Coronary artery (tissue), 2 donors: ENCODE measurements around the gene ACKR3.
A peak's percentile ranks its signal among the peaks of the same experiment; 100 is the strongest.

Experiments used
- DNase-seq: peaks from one replicate; pipeline ENCODE4 v3.0.0-alpha.2; 2017; ENCODE audit warnings: low spot score
- H3K27ac ChIP-seq, 2 donors: fragments of 200-600 bp; sonication (generic); one replicate each; pipeline ENCODE4 v1.5.1; 2016 to 2019
- H3K4me3 ChIP-seq: fragments of 200-600 bp; sonication (generic); 2 replicates; pipeline ENCODE4 v1.5.1; 2016; ENCODE audit warnings: mild to moderate bottlenecking, moderate library complexity
- CTCF ChIP-seq: fragments of 200-600 bp; sonication (generic); IDR thresholded peaks from one replicate; pipeline ENCODE4 v1.5.1; 2019; ENCODE audit warnings: antibody characterized with exemption

Gene ACKR3

DNA sequence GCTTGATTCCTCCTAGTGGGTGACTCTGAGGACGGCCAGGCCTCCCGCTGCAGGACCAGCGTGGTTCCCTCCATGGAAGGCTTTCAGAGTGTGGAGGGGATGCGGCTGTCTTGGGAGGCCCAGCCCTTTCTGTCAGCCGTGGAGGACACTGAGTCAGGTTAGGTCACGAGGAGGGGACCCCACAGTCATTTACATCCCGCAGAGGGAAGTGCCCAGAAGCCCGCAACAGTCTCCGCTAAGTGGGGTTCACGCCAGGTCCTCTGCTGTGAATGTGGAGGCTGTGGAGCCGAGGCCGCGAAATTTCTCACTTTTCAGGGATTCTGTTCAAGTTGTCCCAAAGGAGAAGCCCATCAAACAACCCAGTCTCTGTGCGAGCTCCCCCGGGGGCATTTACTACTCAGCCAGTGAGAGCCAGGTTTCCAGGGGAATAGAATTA is 8.8 kb downstream of the ACKR3 start:
- H3K27ac ChIP-seq, result peak overlapping the region in 1 of 2 donors; percentile 65
- H3K4me3 ChIP-seq, result no peak overlapping the region
- DNase-seq, result no peak

GRCh38 chr2:236579048-236579745 is 9.6 kb downstream of the ACKR3 start:
- Histone ChIP-seq H3K27ac (peak overlapping the region; percentile 40 to 70), H3K4me3 (no peak overlapping the region)
- no peak for DNase-seq
- no peak for TF ChIP-seq CTCF

More for the DNA sequence above, 8.8 kb downstream of the ACKR3 start:
- TF ChIP-seq CTCF, result no peak

- H3K4me3 ChIP-seq, result no peak overlapping the region
- DNase-seq, result no peak
- no peak for TF ChIP-seq CTCF
- peak overlapping the region; percentile 40 to 70 for H3K27ac ChIP-seq
These were observed 10.2 kb downstream of the ACKR3 start for GRCh38 chr2:236579746-236580315.

DNA sequence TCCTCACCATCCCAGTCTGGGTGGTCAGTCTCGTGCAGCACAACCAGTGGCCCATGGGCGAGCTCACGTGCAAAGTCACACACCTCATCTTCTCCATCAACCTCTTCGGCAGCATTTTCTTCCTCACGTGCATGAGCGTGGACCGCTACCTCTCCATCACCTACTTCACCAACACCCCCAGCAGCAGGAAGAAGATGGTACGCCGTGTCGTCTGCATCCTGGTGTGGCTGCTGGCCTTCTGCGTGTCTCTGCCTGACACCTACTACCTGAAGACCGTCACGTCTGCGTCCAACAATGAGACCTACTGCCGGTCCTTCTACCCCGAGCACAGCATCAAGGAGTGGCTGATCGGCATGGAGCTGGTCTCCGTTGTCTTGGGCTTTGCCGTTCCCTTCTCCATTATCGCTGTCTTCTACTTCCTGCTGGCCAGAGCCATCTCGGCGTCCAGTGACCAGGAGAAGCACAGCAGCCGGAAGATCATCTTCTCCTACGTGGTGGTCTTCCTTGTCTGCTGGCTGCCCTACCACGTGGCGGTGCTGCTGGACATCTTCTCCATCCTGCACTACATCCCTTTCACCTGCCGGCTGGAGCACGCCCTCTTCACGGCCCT is 11.2 kb downstream of the ACKR3 start:
- Histone ChIP-seq H3K4me3 (no peak overlapping the region), H3K27ac (no peak overlapping the region)
- TF ChIP-seq CTCF, result no peak
- DNase-seq, result no peak

DNA sequence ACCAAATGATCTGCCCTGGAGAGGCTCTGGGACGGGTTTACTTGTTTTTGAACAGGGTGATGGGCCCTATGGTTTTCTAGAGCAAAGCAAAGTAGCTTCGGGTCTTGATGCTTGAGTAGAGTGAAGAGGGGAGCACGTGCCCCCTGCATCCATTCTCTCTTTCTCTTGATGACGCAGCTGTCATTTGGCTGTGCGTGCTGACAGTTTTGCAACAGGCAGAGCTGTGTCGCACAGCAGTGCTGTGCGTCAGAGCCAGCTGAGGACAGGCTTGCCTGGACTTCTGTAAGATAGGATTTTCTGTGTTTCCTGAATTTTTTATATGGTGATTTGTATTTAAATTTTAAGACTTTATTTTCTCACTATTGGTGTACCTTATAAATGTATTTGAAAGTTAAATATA is 11.9 kb downstream of the ACKR3 start:
- Histone ChIP-seq H3K4me3 (no peak overlapping the region), H3K27ac (no peak overlapping the region)
- DNase-seq, result no peak
- no peak for TF ChIP-seq CTCF

GRCh38 chr2:236582968-236583367 is 13.3 kb downstream of the ACKR3 start:
- no peak overlapping the region for H3K4me3 ChIP-seq
- DNase-seq, result no peak
- TF ChIP-seq CTCF, result no peak
- H3K27ac ChIP-seq, result no peak overlapping the region
